ENCODE results near the gene TMEM59. TPM values are rescaled to one million over a fixed set of nuclear protein-coding genes. Genes with fewer than 3 reads are reported as not detected.
"Not testable (repeated sequence)": the region's sequence is repeated elsewhere in the genome, so short reads cannot be mapped to it uniquely, and the experiment has no call there.

TMEM59 gene, protein sequence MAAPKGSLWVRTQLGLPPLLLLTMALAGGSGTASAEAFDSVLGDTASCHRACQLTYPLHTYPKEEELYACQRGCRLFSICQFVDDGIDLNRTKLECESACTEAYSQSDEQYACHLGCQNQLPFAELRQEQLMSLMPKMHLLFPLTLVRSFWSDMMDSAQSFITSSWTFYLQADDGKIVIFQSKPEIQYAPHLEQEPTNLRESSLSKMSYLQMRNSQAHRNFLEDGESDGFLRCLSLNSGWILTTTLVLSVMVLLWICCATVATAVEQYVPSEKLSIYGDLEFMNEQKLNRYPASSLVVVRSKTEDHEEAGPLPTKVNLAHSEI
- 100 to 1,000 TPM; 148 to 179 TPM for total RNA-seq

GRCh38 chr1:54052934-54053744 lies at the start of gene TMEM59, which contains the start of gene TCEANC2:
TMEM59 (minus strand) TSS chr1:54053204; CDS start chr1:54053188, 16 bp downstream.
TCEANC2 (plus strand) TSS chr1:54053608; CDS start chr1:54054423, 815 bp downstream.
- Mint-ChIP-seq H3K9me3 (no peaks in the 10 kb centered on the region), H3K27ac (peak within 1 kb of the TSS; percentile 59), H3K4me3 (no peak within 1 kb of the TSS), H3K4me1 (ENCODE audit: low read depth) (peaks cover 55% of the 10 kb centered on the region), H3K36me3 (ENCODE audit: insufficient read depth in 2 of 2) (peaks cover 4 to 15% of the 10 kb centered on the region in 2 donors), H3K27me3 (ENCODE audit: low read depth) (no peaks in the 10 kb centered on the region)
- ATAC-seq (replicated peaks in 1 of 2) (peak; percentile 95 to 96), DNase-seq (peak; percentile 97 to 99)

DNA sequence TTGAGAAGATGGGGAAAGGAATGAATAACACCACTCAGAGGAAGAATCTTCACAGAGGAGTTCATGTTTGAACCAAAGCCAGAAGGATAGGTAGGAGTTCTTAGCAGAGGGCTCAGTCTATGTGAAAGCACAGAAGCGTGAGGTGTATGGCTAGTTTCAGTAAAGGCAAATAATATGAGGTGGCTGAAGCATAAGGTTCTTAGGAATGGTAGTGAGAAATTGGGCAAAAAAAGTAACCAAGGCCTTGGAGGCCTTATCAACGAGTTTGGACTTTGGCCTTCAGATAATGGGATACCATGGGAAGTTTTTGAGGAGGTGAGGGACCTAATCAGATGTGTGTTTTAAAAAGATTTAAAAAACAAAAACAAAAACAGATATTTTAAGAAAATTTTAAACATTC lies 47.5 kb upstream of the TMEM59 start:
- no peak for ATAC-seq (replicated peaks in 1 of 2)
- Mint-ChIP-seq H3K27ac (no peak overlapping the region), H3K4me1 (ENCODE audit: low read depth) (no peaks in the 10 kb centered on the region), H3K9me3 (peaks cover 2 to 5% of the 10 kb centered on the region in 2 donors), H3K4me3 (no peak overlapping the region), H3K27me3 (ENCODE audit: low read depth) (no peaks in the 10 kb centered on the region), H3K36me3 (ENCODE audit: insufficient read depth in 2 of 2) (peaks cover 5 to 23% of the 10 kb centered on the region in 2 donors)
- DNase-seq: no peak

DNA sequence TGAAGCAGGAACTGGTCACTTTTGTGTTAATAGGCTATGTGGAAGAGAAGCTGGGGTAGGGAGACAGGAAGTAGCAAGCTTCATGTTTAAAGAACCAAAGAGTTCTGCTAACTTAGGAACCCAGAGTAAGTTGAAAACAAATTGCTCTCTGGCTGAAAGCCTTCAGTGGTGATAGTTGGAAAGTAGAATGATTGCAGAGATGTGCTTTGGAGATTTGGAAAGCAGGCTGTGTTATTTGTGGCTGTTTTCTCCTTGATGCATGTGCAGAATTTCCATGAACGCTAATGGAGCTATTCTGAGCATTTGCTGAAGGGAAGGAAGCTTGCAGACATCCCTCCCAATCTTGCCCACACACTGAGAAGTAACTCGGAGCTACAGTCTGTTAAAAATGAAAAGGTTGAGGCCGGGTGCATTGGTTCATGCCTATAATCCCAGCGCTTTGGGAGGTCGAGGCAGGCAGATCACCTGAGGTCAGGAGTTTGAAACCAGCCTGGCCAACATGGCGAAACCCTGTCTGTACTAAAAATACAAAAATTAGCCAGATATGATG lies 46.1 kb upstream of the TMEM59 start:
- DNase-seq (no peak), ATAC-seq (replicated peaks in 1 of 2) (no peak)
- Mint-ChIP-seq H3K27ac (no peak overlapping the region), H3K27me3 (ENCODE audit: low read depth) (no peaks in the 10 kb centered on the region), H3K4me1 (ENCODE audit: low read depth) (no peaks in the 10 kb centered on the region), H3K9me3 (peaks cover 2 to 5% of the 10 kb centered on the region in 2 donors), H3K4me3 (no peak overlapping the region), H3K36me3 (ENCODE audit: insufficient read depth in 2 of 2) (peaks cover 5 to 23% of the 10 kb centered on the region in 2 donors)

- peaks cover 3 to 14% of the 10 kb centered on the region in 2 donors for H3K36me3 Mint-ChIP-seq (ENCODE audit: insufficient read depth in 2 of 2)
- no peaks in the 10 kb centered on the region for H3K27me3 Mint-ChIP-seq (ENCODE audit: low read depth)
- no peak overlapping the region for H3K4me3 Mint-ChIP-seq
These were observed 43.9 kb upstream of the TMEM59 start for GRCh38 chr1:54096877-54097240.

GRCh38 chr1:54096227-54096876 lies 43.3 kb upstream of the TMEM59 start:
- Mint-ChIP-seq H3K4me3 (no peak overlapping the region), H3K4me1 (ENCODE audit: low read depth) (no peaks in the 10 kb centered on the region), H3K27ac (no peak overlapping the region), H3K9me3 (no peaks in the 10 kb centered on the region), H3K36me3 (ENCODE audit: insufficient read depth in 2 of 2) (peaks cover 3 to 13% of the 10 kb centered on the region in 2 donors), H3K27me3 (ENCODE audit: low read depth) (no peaks in the 10 kb centered on the region)
- ATAC-seq (replicated peaks in 1 of 2) (no peak), DNase-seq (no peak)

More at GRCh38 chr1:54096877-54097240, 43.9 kb upstream of the TMEM59 start:
- no peaks in the 10 kb centered on the region for H3K9me3 Mint-ChIP-seq
- DNase-seq (no peak), ATAC-seq (replicated peaks in 1 of 2) (no peak)
- no peaks in the 10 kb centered on the region for H3K4me1 Mint-ChIP-seq (ENCODE audit: low read depth)
- H3K27ac Mint-ChIP-seq: no peak overlapping the region

DNA sequence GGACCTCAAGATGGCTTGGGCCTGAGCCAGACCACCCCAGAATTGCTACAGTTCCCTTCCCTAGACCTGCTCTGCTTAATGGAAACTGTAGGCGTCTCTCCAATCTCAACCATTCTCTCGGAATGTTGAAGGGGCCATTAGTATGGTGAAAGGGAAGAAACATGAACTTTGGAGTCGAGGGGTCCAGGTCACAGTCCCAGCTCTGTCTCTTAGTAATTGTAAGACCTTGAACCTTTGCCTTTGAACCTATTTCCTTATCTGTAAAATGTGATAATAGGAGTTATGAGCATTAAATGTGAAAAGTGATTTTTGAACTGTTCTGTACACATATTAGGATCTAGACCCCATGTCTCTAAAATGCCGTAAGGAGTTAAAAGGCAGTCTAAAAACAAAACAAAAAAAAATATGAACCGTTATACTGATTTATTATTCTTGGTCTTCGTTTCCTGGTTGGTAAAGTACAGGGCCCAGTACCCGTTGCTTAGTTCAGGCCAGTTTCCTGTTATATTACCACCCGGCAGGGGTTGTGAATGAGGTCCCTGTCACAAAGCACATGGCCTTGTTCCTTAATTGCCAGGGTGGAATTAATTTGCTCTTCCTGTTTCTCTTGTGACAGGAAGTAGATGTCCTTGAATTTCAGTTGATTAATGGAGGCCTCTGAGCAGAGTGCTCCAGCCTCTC lies 42.7 kb upstream of the TMEM59 start:
- DNase-seq (no peak), ATAC-seq (replicated peaks in 1 of 2) (no peak)
- H3K27ac Mint-ChIP-seq: no peak overlapping the region
- H3K36me3 Mint-ChIP-seq (ENCODE audit: insufficient read depth in 2 of 2): peaks cover 3 to 12% of the 10 kb centered on the region in 2 donors
- H3K4me3 Mint-ChIP-seq: no peak overlapping the region
- H3K9me3 Mint-ChIP-seq: no peaks in the 10 kb centered on the region
- no peaks in the 10 kb centered on the region for H3K27me3 Mint-ChIP-seq (ENCODE audit: low read depth)
- H3K4me1 Mint-ChIP-seq (ENCODE audit: low read depth): no peaks in the 10 kb centered on the region

DNA sequence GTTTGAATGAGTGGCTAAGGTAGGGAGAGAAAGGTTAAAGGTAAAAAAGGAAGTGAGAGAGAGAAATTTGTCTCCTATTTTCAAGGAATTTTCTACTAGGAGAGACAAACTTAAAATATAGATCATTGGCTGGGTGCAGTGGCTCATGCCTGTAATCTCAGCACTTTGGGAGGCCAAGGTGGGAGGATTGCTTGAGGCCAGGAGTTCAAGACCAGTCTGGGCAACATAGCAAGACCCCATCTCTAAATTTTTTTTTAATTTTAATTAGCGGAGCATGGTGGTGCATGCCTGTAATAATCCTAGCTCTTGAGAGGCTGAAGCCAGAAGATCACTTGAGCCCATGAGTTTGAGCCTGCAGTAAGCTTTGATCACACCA lies 41.7 kb upstream of the TMEM59 start:
- not testable (repeated sequence) for ATAC-seq (replicated peaks in 1 of 2); H3K27ac Mint-ChIP-seq; DNase-seq; H3K27me3 Mint-ChIP-seq (ENCODE audit: low read depth); H3K4me1 Mint-ChIP-seq (ENCODE audit: low read depth); H3K4me3 Mint-ChIP-seq; H3K9me3 Mint-ChIP-seq
- H3K36me3 Mint-ChIP-seq (ENCODE audit: insufficient read depth in 2 of 2): peaks cover 3 to 12% of the 10 kb centered on the region in 2 donors

- peaks cover 3 to 12% of the 10 kb centered on the region in 2 donors for H3K36me3 Mint-ChIP-seq (ENCODE audit: insufficient read depth in 2 of 2)
- no peaks in the 10 kb centered on the region for H3K27me3 Mint-ChIP-seq (ENCODE audit: low read depth)
- no peak overlapping the region for H3K4me3 Mint-ChIP-seq
- ATAC-seq (replicated peaks in 1 of 2) (no peak), DNase-seq (no peak)
- H3K9me3 Mint-ChIP-seq: no peaks in the 10 kb centered on the region
- no peak overlapping the region for H3K27ac Mint-ChIP-seq
- no peaks in the 10 kb centered on the region for H3K4me1 Mint-ChIP-seq (ENCODE audit: low read depth)
These were observed 41.2 kb upstream of the TMEM59 start for GRCh38 chr1:54094001-54094729.

GRCh38 chr1:54091666-54092065 lies 38.7 kb upstream of the TMEM59 start:
- no peak for DNase-seq
- Mint-ChIP-seq H3K4me1 (ENCODE audit: low read depth) (no peaks in the 10 kb centered on the region), H3K9me3 (no peaks in the 10 kb centered on the region), H3K4me3 (no peak overlapping the region), H3K36me3 (ENCODE audit: insufficient read depth in 2 of 2) (peaks cover 3 to 4% of the 10 kb centered on the region in 2 donors), H3K27me3 (ENCODE audit: low read depth) (no peaks in the 10 kb centered on the region), H3K27ac (no peak overlapping the region)
- no peak for ATAC-seq (replicated peaks in 1 of 2)

DNA sequence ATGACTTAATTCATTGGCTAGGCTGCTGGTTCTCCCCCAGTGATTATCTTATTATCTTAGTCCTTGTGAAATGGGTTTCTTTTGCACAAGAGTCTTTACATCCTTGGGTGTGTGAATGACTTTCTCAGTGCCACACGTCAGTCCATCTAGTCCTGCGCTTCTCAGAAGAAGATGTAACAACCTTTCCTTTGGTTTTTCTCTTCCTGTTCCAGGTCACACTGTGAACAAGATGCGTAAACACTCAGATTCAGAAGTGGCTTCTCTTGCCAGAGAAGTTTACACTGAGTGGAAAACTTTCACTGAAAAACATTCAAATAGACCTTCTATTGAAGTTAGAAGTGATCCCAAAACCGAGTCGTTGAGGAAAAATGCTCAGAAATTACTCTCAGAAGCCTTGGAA lies 35.4 kb upstream of the TMEM59 start:
- Mint-ChIP-seq H3K4me3 (no peak overlapping the region), H3K27ac (no peak overlapping the region), H3K36me3 (ENCODE audit: insufficient read depth in 2 of 2) (no peaks in the 10 kb centered on the region), H3K4me1 (ENCODE audit: low read depth) (no peaks in the 10 kb centered on the region), H3K27me3 (ENCODE audit: low read depth) (no peaks in the 10 kb centered on the region), H3K9me3 (no peaks in the 10 kb centered on the region)
- ATAC-seq (replicated peaks in 1 of 2) (no peak), DNase-seq (no peak)

- DNase-seq (no peak), ATAC-seq (replicated peaks in 1 of 2) (no peak)
- no peaks in the 10 kb centered on the region for H3K27me3 Mint-ChIP-seq (ENCODE audit: low read depth)
- no peaks in the 10 kb centered on the region for H3K9me3 Mint-ChIP-seq
- H3K4me1 Mint-ChIP-seq (ENCODE audit: low read depth): peaks cover under 1% of the 10 kb centered on the region
- no peak overlapping the region for H3K27ac Mint-ChIP-seq
- H3K4me3 Mint-ChIP-seq: no peak overlapping the region
- no peaks in the 10 kb centered on the region for H3K36me3 Mint-ChIP-seq (ENCODE audit: insufficient read depth in 2 of 2)
These were observed 33.8 kb upstream of the TMEM59 start for GRCh38 chr1:54086754-54087153.

GRCh38 chr1:54084794-54085193 lies 31.8 kb upstream of the TMEM59 start:
- H3K36me3 Mint-ChIP-seq (ENCODE audit: insufficient read depth in 2 of 2): no peaks in the 10 kb centered on the region
- peaks cover 5% of the 10 kb centered on the region for H3K4me1 Mint-ChIP-seq (ENCODE audit: low read depth)
- no peak overlapping the region for H3K27ac Mint-ChIP-seq
- H3K4me3 Mint-ChIP-seq: no peak overlapping the region
- H3K27me3 Mint-ChIP-seq (ENCODE audit: low read depth): no peaks in the 10 kb centered on the region
- DNase-seq (no peak), ATAC-seq (replicated peaks in 1 of 2) (no peak)
- no peaks in the 10 kb centered on the region for H3K9me3 Mint-ChIP-seq

Measured in activated T-cell treated with anti-CD3 and anti-CD28 coated beads, Interleukin-2, amount 50 U/mL, for 72 hours (primary cell).